Kidney (tissue), 14 donors: ENCODE measurements around the gene SLC12A3. TPM values are rescaled to one million over a fixed set of nuclear protein-coding genes. Genes with fewer than 3 reads are reported as not detected.

Experiments
- DNase-seq, 5 donors: peaks; one replicate each; pipeline ENCODE4 v3.0.0-alpha.2; 2013 to 2020
- FAIRE-seq: peaks from 2 replicates; lab custom pipeline; 2012; peaks lifted over from hg19 to GRCh38; lab: Jason Lieb, UNC
- H3K27ac ChIP-seq, 2 donors: one replicate each; pipeline ENCODE4 v1.7.0; 2013; ENCODE audit warnings: low read depth in 2 of 2, low read length in 2 of 2, inconsistent platforms in 1 of 2
- H3K27me3 ChIP-seq: one replicate; pipeline ENCODE4 v1.7.1; 2013; ENCODE audit warnings: low read length, inconsistent platforms; ENCODE audit not compliant: control insufficient read depth, insufficient read depth
- H3K36me3 ChIP-seq, 3 donors: one replicate each; pipeline versions ENCODE4 v1.7.0 to v1.7.1; 2013; ENCODE audit warnings: low read length in 3 of 3, control low read depth in 1 of 3, inconsistent platforms in 1 of 3; ENCODE audit not compliant: insufficient read depth in 3 of 3, control insufficient read depth in 2 of 3
- H3K4me1 ChIP-seq, 3 donors: one replicate each; pipeline versions ENCODE4 v1.7.0 to v1.7.1; 2013; ENCODE audit warnings: low read length in 3 of 3, inconsistent platforms in 1 of 3, low read depth in 1 of 3; ENCODE audit not compliant: control insufficient read depth in 2 of 3, insufficient read depth in 2 of 3
- H3K4me3 ChIP-seq, 3 donors: one replicate each; pipeline versions ENCODE4 v1.7.0 to v1.8.1; 2013; ENCODE audit warnings: low read length in 3 of 3, control low read depth in 1 of 3, inconsistent platforms in 1 of 3
- H3K9ac ChIP-seq, 3 donors: one replicate each; pipeline versions ENCODE4 v1.7.0 to v1.7.1; 2013; ENCODE audit warnings: low read length in 3 of 3, control low read depth in 1 of 3, inconsistent platforms in 1 of 3
- H3K9me3 ChIP-seq, 3 donors: one replicate each; pipeline versions ENCODE4 v1.7.0 to v1.7.1; 2013; ENCODE audit warnings: low read length in 3 of 3, control low read depth in 1 of 3, inconsistent platforms in 1 of 3; ENCODE audit not compliant: control insufficient read depth in 2 of 3, insufficient read depth in 1 of 3
- intact Hi-C: fragments of 100-400 bp; cut with DNase I; formaldehyde crosslinking; loops from one replicate; pipeline ENCODE4 v1.11.1; 2022
- polyA plus RNA-seq: library from polyadenylated mRNA; stranded (reverse); fragments of 350-450 nt; fragmentation: Illumina TruSeq; extraction: RNeasy Lipid Tissue Mini Kit (QIAGEN cat#74804); gene quantifications from one replicate; pipeline ENCODE4 v1.2.3, GENCODE V29; 2014; ENCODE audit warnings: low read depth, low replicate concordance; ENCODE audit not compliant: insufficient read depth
- total RNA-seq: library from RNA; stranded (reverse); fragmentation: NEBNext Ultra II Directional; extraction: Animal tissue kit (Norgen Biotek cat#: 25700); gene quantifications from one replicate; pipeline ENCODE4 v1.2.1, GENCODE V29; 2021
- TF ChIP-seq, protein P1 (sequence below): IDR thresholded peaks from 3 replicates; pipeline ENCODE4 v1.5.1; 2012; ENCODE audit warnings: mild to moderate bottlenecking, moderate library complexity, borderline replicate concordance; ENCODE audit not compliant: insufficient read depth; ENCODE audit errors: extremely low read depth
- donor health status: control.
- donor health status: control.
- donor health status: control.
- donor health status: control.
- donor health status: control.
- donor health status: DM: yes; HTN: yes; CAD: no.
- donor health status: Normal renal cell carcinoma (clear cell type).

Gene SLC12A3
- total and polyA plus RNA-seq, 2 donors from 2014 or later, result 5.4 to 277 TPM

DNA sequence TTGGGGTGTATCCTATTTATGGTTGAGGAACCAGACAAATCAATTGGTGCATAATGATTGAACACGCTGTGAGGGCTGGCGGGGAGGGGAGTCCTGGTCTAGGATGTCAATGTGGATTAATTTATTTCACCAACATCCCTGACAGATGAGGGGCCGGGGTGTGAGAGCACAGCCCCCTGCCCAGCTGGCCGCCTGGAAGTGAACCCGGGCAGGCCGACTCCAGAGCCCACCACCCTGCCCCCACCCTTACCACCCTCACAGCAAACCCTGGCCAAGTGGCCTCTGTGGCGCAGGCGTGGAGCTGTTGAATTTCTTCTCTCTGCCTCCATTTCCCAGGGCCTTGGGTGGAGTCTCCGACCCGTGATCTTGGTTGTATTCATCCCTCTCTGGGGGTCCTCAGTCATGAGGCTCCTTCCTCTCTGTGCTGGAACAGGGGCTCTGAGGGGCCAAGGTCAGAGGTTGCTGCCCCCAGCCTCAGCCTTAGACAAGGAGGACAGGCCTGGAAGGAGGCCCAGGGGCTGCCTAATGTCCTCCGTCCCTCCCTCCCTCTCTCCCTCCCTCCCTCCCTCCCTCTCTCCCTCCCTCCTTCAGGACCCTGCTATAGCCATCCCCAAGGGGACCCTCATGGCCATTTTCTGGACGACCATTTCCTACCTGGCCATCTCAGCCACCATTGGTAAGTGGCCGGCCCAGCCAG is 12.6 kb downstream of the SLC12A3 start:
- H3K27ac ChIP-seq, result no peak overlapping the region
- no peak overlapping the region for H3K9ac ChIP-seq
- intact Hi-C loops, result no loop called here

DNA sequence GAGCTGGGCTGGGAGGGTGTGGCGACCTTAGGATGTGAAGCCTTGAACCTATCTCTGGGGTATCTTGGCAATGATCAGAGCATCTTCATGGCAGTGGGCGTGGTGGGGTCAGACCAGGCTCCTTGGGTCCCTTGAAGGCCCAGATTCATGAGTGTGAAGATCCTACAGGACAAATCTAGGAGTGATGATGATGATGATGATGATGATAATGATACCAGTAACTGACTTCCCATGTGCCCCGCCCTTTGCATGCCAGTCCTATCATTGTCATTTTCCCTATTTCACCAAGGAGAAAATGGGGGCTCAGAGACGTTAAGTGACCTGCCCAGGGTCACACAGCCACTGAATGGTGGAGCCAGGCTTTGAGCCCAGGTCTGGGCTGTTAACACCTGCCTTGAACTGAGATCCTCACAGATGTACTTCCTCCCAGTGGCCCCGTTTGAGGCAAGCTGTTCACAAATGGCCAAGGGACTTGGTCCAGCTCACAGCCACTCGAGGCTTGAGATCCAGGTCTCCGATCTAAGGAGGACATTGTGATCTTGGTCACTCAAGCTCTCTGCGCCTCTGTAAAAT is 13.4 kb downstream of the SLC12A3 start:
- no peak overlapping the region for H3K4me3 ChIP-seq
- FAIRE-seq (no peak), DNase-seq (no peak)

More for the DNA sequence above, 12.6 kb downstream of the SLC12A3 start:
- DNase-seq (no peak), FAIRE-seq (no peak)
- Histone ChIP-seq H3K27me3 (no peaks in the 10 kb centered on the region), H3K4me1 (peaks cover 0 to 2% (median 0%) of the 10 kb centered on the region in 3 donors), H3K4me3 (no peak overlapping the region), H3K9me3 (no peaks in the 10 kb centered on the region), H3K36me3 (no peaks in the 10 kb centered on the region)
- TF ChIP-seq, protein P1, sequence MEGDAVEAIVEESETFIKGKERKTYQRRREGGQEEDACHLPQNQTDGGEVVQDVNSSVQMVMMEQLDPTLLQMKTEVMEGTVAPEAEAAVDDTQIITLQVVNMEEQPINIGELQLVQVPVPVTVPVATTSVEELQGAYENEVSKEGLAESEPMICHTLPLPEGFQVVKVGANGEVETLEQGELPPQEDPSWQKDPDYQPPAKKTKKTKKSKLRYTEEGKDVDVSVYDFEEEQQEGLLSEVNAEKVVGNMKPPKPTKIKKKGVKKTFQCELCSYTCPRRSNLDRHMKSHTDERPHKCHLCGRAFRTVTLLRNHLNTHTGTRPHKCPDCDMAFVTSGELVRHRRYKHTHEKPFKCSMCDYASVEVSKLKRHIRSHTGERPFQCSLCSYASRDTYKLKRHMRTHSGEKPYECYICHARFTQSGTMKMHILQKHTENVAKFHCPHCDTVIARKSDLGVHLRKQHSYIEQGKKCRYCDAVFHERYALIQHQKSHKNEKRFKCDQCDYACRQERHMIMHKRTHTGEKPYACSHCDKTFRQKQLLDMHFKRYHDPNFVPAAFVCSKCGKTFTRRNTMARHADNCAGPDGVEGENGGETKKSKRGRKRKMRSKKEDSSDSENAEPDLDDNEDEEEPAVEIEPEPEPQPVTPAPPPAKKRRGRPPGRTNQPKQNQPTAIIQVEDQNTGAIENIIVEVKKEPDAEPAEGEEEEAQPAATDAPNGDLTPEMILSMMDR, result no peak

DNA sequence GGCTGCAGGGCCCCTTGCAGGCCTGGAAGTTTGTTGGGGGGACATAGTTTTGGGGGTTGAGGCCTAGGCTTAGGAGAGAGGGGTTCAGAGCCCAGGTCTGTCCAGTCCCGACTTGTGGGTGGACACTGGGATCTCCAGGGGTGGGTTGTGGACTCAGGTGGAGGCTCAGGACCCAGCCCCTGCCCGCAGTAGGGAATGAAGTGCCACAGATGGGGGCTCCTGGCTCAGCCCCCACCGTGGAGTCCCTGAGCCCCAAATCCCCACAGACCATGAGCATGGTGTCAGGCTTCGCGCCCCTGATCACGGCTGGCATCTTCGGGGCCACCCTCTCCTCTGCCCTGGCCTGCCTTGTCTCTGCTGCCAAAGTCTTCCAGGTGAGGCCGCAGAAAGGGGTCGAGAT is 14.3 kb downstream of the SLC12A3 start:
- Histone ChIP-seq H3K4me3 (no peak overlapping the region), H3K27me3 (no peaks in the 10 kb centered on the region), H3K9me3 (no peaks in the 10 kb centered on the region), H3K4me1 (no peaks in the 10 kb centered on the region), H3K9ac (no peak overlapping the region), H3K36me3 (no peaks in the 10 kb centered on the region), H3K27ac (no peak overlapping the region)
- no peak for FAIRE-seq
- TF ChIP-seq, protein P1, result no peak
- intact Hi-C loops, result no loop called here
- no peak for DNase-seq

More for the DNA sequence above, 13.4 kb downstream of the SLC12A3 start:
- TF ChIP-seq, protein P1, result no peak
- H3K4me1 ChIP-seq, result no peaks in the 10 kb centered on the region
- H3K27me3 ChIP-seq, result no peaks in the 10 kb centered on the region
- no peak overlapping the region for H3K27ac ChIP-seq
- no peaks in the 10 kb centered on the region for H3K36me3 ChIP-seq
- no peaks in the 10 kb centered on the region for H3K9me3 ChIP-seq
- no peak overlapping the region for H3K9ac ChIP-seq
- intact Hi-C loops, result no loop called here
